HG03520 (cell line): ENCODE results near the gene INO80.
"Not testable (repeated sequence)": the region's sequence is repeated elsewhere in the genome, so short reads cannot be mapped to it uniquely, and the experiment has no call there.

Experiments
- ATAC-seq: cut with Tn5 transposase; IDR thresholded peaks from one replicate; pipeline ENCODE4 v1.9.1; 2021; ENCODE audit warnings: mild to moderate bottlenecking, moderate library complexity; ENCODE audit not compliant: unreplicated experiment

The INO80 gene

GRCh38 chr15:41116962-41117252 is 827 bp upstream of the INO80 start:
- no peak for ATAC-seq

- ATAC-seq: peak; percentile 38
Observed at GRCh38 chr15:41115652-41116115, 396 bp downstream of the INO80 start.

- peak; percentile 12 for ATAC-seq
Observed at GRCh38 chr15:41115161-41115651, 874 bp downstream of the INO80 start.

GRCh38 chr15:41106947-41107346 is 9.1 kb downstream of the INO80 start:
- ATAC-seq: no peak

GRCh38 chr15:41105348-41106334 is 10.4 kb downstream of the INO80 start:
- ATAC-seq: no peak

- ATAC-seq: no peak
Observed at GRCh38 chr15:41104234-41104633, 11.8 kb downstream of the INO80 start.

GRCh38 chr15:41102854-41103253 is 13.2 kb downstream of the INO80 start:
- ATAC-seq: no peak

- ATAC-seq: no peak
Observed at GRCh38 chr15:41096178-41096577, 19.9 kb downstream of the INO80 start.

- ATAC-seq: no peak
Observed at GRCh38 chr15:41085029-41085428, 31.1 kb downstream of the INO80 start.

- no peak for ATAC-seq
Observed at GRCh38 chr15:41080144-41080543, 35.9 kb downstream of the INO80 start.

GRCh38 chr15:41079717-41080116 is 36.4 kb downstream of the INO80 start:
- ATAC-seq: no peak

GRCh38 chr15:41078879-41079278 is 37.2 kb downstream of the INO80 start:
- not testable (repeated sequence) for ATAC-seq

- no peak for ATAC-seq
Observed at GRCh38 chr15:41078125-41078524, 38.0 kb downstream of the INO80 start.

GRCh38 chr15:41073028-41073427 is 43.1 kb downstream of the INO80 start:
- ATAC-seq: no peak

GRCh38 chr15:41072013-41072412 is 44.1 kb downstream of the INO80 start:
- no peak for ATAC-seq

GRCh38 chr15:41066516-41066915 is 49.6 kb downstream of the INO80 start:
- ATAC-seq: no peak

- ATAC-seq: no peak
Observed at GRCh38 chr15:41061667-41062066, 54.4 kb downstream of the INO80 start.

GRCh38 chr15:41060505-41060904 is 55.6 kb downstream of the INO80 start:
- no peak for ATAC-seq

- no peak for ATAC-seq
Observed at GRCh38 chr15:41056810-41057209, 59.3 kb downstream of the INO80 start.

- ATAC-seq: no peak
Observed at GRCh38 chr15:41055706-41056105, 60.4 kb downstream of the INO80 start.

- no peak for ATAC-seq
Observed at GRCh38 chr15:41051139-41051538, 64.9 kb downstream of the INO80 start.

GRCh38 chr15:41048852-41049251 is 67.2 kb downstream of the INO80 start:
- ATAC-seq: no peak
